A673 (cell line): ENCODE data around the gene GGPS1.

ENCODE experiments used
- CTCF ChIP-seq: fragments of 300-800, 200-600 bp; sonication (generic); conservative IDR thresholded peaks from 2 replicates; pipeline ENCODE4 v1.5.1; 2017; ENCODE audit warnings: low read depth, mild to moderate bottlenecking, antibody characterized with exemption, low read length, moderate library complexity, mixed read lengths
- EZH2 ChIP-seq: fragments of 200-600 bp; sonication (generic); IDR thresholded peaks from 2 replicates; pipeline ENCODE4 v1.6.1; 2017; ENCODE audit warnings: borderline replicate concordance, low read depth, mild to moderate bottlenecking, mixed read lengths, antibody characterized with exemption, low read length; ENCODE audit not compliant: poor library complexity, severe bottlenecking

- no peak for TF ChIP-seq CTCF
- TF ChIP-seq EZH2, result no peak
These were observed 38.3 kb upstream of the GGPS1 start for GRCh38 chr1:235289859-235290739.
